Measurements from ENCODE around the gene VPREB3.

The VPREB3 gene

GRCh38 chr22:23722724-23723123 lies 31.5 kb downstream of the VPREB3 start:
- no peak for DNase-seq

- DNase-seq: no peak
Measured at GRCh38 chr22:23722160-23722559, 32.1 kb downstream of the VPREB3 start.

DNA sequence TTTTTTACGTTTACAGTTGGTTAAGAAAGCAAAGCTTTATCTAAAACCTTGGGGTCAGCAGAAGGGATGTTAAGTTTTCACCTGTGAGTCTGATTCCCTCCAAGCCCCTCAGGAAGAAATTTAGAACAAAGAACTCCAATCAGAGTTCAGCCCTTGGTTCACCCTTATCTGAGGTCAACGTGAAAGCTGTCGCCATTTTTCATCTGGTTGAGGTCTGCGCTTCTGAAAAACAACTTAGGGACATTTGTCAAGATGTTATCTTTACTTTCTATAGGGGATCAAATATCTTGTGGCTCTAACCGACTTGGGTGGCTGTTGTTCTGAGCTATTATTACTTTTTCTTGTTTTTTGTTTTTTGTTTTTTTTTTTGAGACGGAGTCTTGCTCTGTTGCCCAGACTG lies 33.4 kb downstream of the VPREB3 start:
- DNase-seq: no peak

DNA sequence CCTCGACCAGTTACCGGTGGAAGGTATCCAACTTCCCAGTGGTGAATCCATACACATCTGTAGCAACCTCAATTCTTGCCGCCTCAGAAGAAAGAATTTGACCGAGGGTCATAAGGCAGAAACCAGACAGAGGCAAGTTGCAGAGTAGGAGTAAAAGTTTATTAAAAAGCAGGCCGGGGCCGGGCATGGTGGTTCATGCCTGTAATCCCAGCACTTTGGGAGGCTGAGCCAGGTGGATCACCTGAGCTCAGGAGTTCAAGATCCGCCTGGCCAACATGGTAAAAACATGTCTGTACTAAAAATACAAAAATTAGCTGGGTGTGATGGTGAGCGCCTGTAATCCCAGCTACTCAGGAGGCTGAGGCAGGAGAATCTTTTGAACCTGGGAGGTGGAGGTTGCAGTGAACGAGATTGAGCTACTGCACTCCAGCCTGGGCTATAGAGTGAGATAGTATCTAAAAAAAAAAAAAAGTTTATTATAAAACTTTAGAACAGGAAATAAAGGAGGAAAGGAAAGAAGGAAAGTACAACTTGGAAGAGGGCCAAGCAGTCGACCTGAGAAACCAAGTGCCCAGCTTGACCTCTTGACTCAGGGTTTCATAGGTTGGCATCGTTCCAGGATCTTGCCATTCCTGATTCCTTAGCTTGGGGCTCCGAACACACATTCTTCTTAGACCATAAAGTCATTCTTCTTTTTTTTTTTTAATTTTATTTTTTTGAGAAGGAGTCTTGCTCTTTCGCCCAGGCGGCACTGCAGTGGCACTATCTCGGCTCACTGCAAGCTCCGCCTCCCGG lies 35.7 kb downstream of the VPREB3 start:
- no peak for DNase-seq

GRCh38 chr22:23716811-23717801 lies 37.1 kb downstream of the VPREB3 start:
- peak; percentile 84 for DNase-seq

DNA sequence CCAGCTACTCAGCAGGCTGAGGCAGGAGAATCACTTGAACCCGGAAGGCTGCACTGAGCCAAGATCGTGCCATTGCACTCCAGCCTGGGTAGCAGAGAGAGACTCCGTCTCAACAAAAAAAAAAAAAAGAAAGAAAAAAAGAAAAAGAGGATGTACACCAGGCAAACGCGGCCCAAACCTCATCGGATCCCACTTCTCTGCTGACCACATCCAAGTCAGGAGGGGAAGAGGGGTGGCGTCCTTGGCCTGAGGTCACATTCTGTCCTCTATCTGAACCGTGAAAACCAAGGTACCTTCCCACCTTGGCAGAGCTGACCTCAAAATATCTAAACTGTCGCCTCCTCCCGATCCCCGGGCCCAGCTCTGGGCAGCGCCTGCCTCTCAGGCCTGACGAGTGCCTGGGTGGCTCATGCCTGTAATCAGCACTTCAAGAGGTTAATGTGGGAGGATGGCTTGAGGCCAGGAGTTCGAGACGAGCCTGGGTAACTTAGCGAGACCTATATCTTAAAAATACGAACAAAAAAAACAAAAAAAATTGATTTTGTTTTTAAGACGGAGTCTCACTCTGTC lies 38.3 kb downstream of the VPREB3 start:
- no peak for DNase-seq

DNA sequence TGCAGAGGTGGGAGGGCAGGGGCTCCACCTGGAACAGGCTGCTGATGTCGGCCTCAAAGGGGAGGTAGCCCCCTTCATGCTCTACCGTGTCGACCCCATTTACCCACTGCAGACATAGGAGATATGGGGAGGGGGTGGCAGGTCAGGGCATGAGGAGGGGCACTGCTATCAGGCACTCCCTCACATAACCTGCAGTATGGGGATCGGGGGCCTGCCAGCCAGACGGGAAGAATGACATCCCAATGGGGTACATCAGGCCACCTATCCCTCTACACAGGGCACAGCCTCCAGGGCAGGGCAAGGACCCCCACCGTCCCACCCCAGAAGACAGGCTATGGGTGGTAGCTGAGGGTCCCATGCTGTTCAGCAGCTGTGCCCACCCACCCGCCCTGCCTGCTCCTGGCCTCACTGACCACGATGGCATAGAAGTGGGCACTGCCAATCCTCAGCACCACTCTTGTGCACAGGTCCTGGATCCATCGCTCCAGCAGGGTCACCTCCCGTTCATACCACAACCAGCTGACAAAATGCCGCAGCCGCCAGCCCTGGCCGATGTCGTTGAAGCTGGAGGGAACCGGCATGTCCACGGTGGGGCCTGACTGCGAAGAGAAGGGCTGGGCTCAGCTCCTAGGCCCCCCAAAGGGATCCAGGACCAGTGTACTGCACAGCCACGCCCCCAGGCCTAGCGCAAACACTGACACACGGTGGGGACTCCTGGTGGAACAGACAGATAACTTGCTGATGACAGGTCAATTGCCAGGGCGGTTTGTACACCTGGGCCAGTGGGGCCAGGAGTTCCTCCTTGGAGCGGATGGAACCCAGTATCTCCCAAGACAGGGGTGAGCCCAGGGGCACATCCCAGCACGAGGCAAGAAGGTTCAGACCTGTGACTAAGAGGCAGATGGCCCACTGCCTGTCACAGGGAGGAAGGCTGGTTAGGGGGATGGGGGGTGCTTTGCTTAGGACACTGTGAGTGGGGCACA lies 39.3 kb downstream of the VPREB3 start:
- no peak for DNase-seq

DNA sequence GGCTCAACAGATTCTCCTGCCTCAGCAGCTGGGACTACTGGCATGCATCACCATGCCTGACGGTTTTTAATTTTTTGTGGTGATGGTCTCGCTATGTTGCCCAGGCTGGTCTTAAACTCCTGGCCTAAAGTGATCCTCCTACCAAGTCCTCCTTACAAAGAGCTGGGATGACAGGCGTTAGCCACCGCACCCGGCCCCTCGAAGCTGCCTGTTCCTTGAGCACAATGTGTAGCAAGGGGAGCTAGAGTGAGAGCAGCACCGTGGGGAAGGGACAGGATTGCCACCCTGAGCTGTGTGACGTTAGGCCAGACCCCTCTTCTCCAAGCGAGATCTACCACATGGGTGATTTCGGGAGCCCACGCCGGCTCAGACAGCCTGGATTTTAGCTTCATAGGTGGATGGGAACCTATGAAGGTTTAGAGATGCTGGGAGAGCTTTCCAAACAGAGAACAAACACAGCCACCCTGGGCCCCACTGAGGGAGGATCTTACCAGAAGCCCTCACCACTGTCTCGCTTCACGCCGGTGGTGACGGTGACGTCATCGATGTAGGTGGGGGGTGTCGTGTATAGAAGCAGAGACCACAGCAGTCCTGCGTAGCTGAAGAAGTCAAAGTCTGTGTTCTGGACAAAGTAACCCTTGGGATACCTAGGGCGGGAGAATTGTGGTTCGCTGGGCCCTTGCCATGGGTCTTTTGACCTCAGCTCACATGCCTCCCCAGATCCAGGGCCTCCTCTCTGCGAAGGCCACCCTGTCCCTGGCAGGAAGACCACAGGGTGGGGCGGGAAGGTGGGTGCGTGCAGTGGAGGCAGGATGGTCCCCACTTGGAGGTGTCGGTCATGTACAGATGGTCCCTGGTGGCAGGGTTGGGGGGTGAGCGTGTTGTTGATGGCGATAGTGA lies 40.3 kb downstream of the VPREB3 start:
- no peak for DNase-seq

DNA sequence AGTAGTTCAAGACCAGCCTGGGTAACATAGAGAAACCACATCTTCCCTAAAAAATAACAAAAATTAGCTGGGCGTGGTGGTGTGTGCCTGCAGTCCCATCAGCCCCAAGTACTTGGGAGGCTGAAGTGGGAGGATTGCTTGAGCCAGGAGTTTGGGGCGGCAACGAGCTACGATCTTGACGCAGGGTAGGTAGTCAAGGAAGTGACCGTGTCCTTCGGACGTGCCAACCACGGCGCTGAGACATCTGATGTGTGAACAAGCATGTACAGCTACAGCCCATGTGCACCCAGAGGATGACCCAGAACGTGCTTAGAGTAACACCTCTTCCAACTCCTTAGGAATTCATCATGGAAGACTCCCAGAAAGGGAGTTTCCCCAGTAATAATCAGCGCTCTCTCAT lies 42.0 kb downstream of the VPREB3 start:
- no peak for DNase-seq

- no peak for DNase-seq
Measured at GRCh38 chr22:23709107-23709506, 45.1 kb downstream of the VPREB3 start.

GRCh38 chr22:23708270-23708669 lies 46.0 kb downstream of the VPREB3 start:
- no peak for DNase-seq

- no peak for DNase-seq
Measured at GRCh38 chr22:23705358-23705757, 48.9 kb downstream of the VPREB3 start.

- no peak for DNase-seq
Measured at GRCh38 chr22:23704829-23705228, 49.4 kb downstream of the VPREB3 start.

DNA sequence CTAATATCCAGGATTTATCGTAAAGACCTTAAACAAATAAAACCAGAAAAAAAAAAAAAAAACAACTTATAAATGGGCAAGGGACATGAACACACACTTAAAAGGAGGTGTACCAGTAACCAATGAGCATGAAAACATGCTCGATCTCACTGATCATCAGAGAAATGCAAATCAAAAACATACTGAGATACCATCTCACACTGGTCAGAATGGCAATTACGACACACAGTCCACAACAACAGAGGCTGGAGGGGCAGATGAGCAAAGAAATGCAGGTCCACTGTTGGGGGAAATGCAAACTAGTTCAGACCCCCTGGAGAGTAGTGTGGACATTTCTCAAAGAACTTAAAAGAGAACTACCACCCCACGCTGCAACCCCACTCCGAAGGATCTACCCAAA lies 50.2 kb downstream of the VPREB3 start:
- no peak for DNase-seq
